Measurements from ENCODE around the gene BMP6. TPM values are rescaled to one million over a fixed set of nuclear protein-coding genes. Genes with fewer than 3 reads are reported as not detected.

The BMP6 gene
- total and polyA plus RNA-seq, 10 of the 15 experiments (the other 5 are each of a cell fraction or from before 2014, with no cell fraction given) = 0.02 to 0.15 (median 0.05) TPM; not detected in 5

GRCh38 chr6:7851780-7852179 is 125.9 kb downstream of the BMP6 start:
- in situ Hi-C loops (cut with MboI) (no loop called here), intact Hi-C loops (cut with micrococcal nuclease; ENCODE audit: unreplicated experiment) (no loop called here)
- no peak overlapping the region for H2AFZ ChIP-seq (ENCODE audit: control insufficient read depth, low read depth, low read length)
- no peaks in the 10 kb centered on the region for H4K20me1 ChIP-seq (ENCODE audit: control insufficient read depth, insufficient read depth)
- H3K36me3 ChIP-seq (ENCODE audit: control insufficient read depth in 2 of 2, insufficient read depth in 2 of 2, low read length in 1 of 2) = no peaks in the 10 kb centered on the region
- no TSS peak for BruUV-seq (replicated peaks)
- ATAC-seq (no peak), DNase-seq (ENCODE audit: low read depth, low spot score) (no peak), FAIRE-seq (no peak)
- ChIA-PET POLR2A (no interaction called here), CTCF (no interaction called here), SMC1A (ENCODE audit: uncharacterized antibody, unreplicated experiment) (interaction anchor here (0.9 kb wide), 1 partner anchor 164 kb away, joined by 3 read pairs; no protein-coding TSS in a partner anchor), RAD21 (ENCODE audit: unreplicated experiment) (no interaction called here)
- H3K79me2 ChIP-seq (ENCODE audit: control insufficient read depth, insufficient read depth, low read length) = no peaks in the 10 kb centered on the region
- H3K27me3 ChIP-seq (replicated peaks in 1 of 2; ENCODE audit: control insufficient read depth in 2 of 2, insufficient read depth in 2 of 2, low read length in 1 of 2) = no peaks in the 10 kb centered on the region; a peak in 1 of 4 replicates
- H3K4me3 ChIP-seq = no peak overlapping the region
- no peak overlapping the region for H3K27ac ChIP-seq (ENCODE audit: control insufficient read depth, insufficient read depth)
- H3K4me1 ChIP-seq (ENCODE audit: control insufficient read depth, insufficient read depth, low read length) = no peaks in the 10 kb centered on the region
- no peak for TF ChIP-seq NR2C2 (IDR thresholded peaks at IDR 0.05; ENCODE audit: borderline replicate concordance, control insufficient read depth, insufficient read length, low read depth)
- TF ChIP-seq CREB1 (IDR thresholded peaks at IDR 0.05; ENCODE audit: low read depth) = no peak
- TF ChIP-seq CBX3 (IDR thresholded peaks at IDR 0.05; ENCODE audit: borderline replicate concordance, low read depth) = no peak
- H3K9me3 ChIP-seq (replicated peaks; ENCODE audit: control insufficient read depth, insufficient read depth, low read length) = peaks cover 1% of the 10 kb centered on the region; the same call in 1 of the 3 replicates
- H3K4me2 ChIP-seq (ENCODE audit: control insufficient read depth, insufficient read depth) = no peak overlapping the region
- H3K9ac ChIP-seq (ENCODE audit: control insufficient read depth, insufficient read depth, low read length) = no peak overlapping the region

- in situ Hi-C loops (cut with MboI) (no loop called here), intact Hi-C loops (cut with micrococcal nuclease; ENCODE audit: unreplicated experiment) (no loop called here)
- Histone ChIP-seq H3K27me3 (replicated peaks in 1 of 2; ENCODE audit: control insufficient read depth in 2 of 2, insufficient read depth in 2 of 2, low read length in 1 of 2) (no peaks in the 10 kb centered on the region), H3K79me2 (ENCODE audit: control insufficient read depth, insufficient read depth, low read length) (no peaks in the 10 kb centered on the region), H3K36me3 (ENCODE audit: control insufficient read depth in 2 of 2, insufficient read depth in 2 of 2, low read length in 1 of 2) (no peaks in the 10 kb centered on the region), H3K4me2 (ENCODE audit: control insufficient read depth, insufficient read depth) (no peak overlapping the region), H3K9me3 (replicated peaks; ENCODE audit: control insufficient read depth, insufficient read depth, low read length) (no peaks in the 10 kb centered on the region), H4K20me1 (ENCODE audit: control insufficient read depth, insufficient read depth) (no peaks in the 10 kb centered on the region), H3K9ac (ENCODE audit: control insufficient read depth, insufficient read depth, low read length) (no peak overlapping the region), H3K27ac (ENCODE audit: control insufficient read depth, insufficient read depth) (no peak overlapping the region), H3K4me1 (ENCODE audit: control insufficient read depth, insufficient read depth, low read length) (no peaks in the 10 kb centered on the region), H3K4me3 (no peak overlapping the region), H2AFZ (ENCODE audit: control insufficient read depth, low read depth, low read length) (no peak overlapping the region)
- CTCF ChIA-PET = interaction anchor here (0.7 kb wide), 1 partner anchor 761 kb away, joined by 3 read pairs; no protein-coding TSS in a partner anchor
- FAIRE-seq (no peak), DNase-seq (ENCODE audit: low read depth, low spot score) (no peak), ATAC-seq (no peak)
- POLR2A ChIA-PET = no interaction called here
- RAD21 ChIA-PET (ENCODE audit: unreplicated experiment) = no interaction called here
- SMC1A ChIA-PET (ENCODE audit: uncharacterized antibody, unreplicated experiment) = no interaction called here
- TF ChIP-seq SPI1 (IDR thresholded peaks at IDR 0.05; ENCODE audit: borderline replicate concordance, insufficient read depth, low read depth, low read length) = no peak
- TF ChIP-seq EZH2 (IDR thresholded peaks at IDR 0.05; ENCODE audit: borderline replicate concordance, control insufficient read depth, low read depth, low read length) = no peak
- WGBS (ENCODE audit: insufficient coverage, insufficient replicate concordance, low lambda C conversion rate, missing lambda C conversion rate) = 56% methylated on average over 6 of the region's 6 CpGs
- no TSS peak for BruUV-seq (replicated peaks)
Observed at GRCh38 chr6:7859591-7859990, 133.7 kb downstream of the BMP6 start.
